ENCODE measurements around the gene TTC27.

DNA sequence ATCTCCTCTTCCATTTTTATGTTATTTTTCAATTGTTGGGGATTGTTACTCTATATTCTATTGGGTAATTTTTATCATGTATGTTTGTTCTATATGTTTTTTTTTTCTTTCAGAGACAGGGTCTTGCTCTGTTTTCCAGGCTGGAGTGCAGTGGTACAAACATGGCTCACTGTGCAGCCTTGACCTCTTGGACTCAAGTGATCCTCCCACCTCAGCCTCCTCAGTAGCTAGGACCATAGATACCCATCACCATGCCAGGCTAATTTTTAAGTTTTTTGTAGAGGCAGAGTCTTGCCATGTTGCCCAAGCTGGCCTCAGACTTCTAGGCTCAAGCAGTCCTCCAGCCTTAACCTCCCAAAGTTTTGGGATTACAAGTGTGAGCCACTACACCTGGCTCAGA is 88.7 kb downstream of the TTC27 start:
- TF ChIP-seq, protein P1, sequence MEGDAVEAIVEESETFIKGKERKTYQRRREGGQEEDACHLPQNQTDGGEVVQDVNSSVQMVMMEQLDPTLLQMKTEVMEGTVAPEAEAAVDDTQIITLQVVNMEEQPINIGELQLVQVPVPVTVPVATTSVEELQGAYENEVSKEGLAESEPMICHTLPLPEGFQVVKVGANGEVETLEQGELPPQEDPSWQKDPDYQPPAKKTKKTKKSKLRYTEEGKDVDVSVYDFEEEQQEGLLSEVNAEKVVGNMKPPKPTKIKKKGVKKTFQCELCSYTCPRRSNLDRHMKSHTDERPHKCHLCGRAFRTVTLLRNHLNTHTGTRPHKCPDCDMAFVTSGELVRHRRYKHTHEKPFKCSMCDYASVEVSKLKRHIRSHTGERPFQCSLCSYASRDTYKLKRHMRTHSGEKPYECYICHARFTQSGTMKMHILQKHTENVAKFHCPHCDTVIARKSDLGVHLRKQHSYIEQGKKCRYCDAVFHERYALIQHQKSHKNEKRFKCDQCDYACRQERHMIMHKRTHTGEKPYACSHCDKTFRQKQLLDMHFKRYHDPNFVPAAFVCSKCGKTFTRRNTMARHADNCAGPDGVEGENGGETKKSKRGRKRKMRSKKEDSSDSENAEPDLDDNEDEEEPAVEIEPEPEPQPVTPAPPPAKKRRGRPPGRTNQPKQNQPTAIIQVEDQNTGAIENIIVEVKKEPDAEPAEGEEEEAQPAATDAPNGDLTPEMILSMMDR (IDR thresholded peaks at IDR 0.05; ENCODE audit: poor library complexity, severe bottlenecking), result no peak
- TF ChIP-seq EZH2 (IDR thresholded peaks at IDR 0.05; ENCODE audit: borderline replicate concordance, insufficient read depth, low read length, poor library complexity, severe bottlenecking), result no peak

All from neural cell (in vitro differentiated cells).